GM19023 (cell line): ENCODE data around the gene MEF2A.

Experiments
- ATAC-seq: cut with Tn5 transposase; IDR thresholded peaks from one replicate; pipeline ENCODE4 v1.9.1; 2021; ENCODE audit warnings: mild to moderate bottlenecking, moderate library complexity; ENCODE audit not compliant: unreplicated experiment

MEF2A gene

GRCh38 chr15:99752556-99752955 is 186.8 kb downstream of the MEF2A start:
- no peak for ATAC-seq

DNA sequence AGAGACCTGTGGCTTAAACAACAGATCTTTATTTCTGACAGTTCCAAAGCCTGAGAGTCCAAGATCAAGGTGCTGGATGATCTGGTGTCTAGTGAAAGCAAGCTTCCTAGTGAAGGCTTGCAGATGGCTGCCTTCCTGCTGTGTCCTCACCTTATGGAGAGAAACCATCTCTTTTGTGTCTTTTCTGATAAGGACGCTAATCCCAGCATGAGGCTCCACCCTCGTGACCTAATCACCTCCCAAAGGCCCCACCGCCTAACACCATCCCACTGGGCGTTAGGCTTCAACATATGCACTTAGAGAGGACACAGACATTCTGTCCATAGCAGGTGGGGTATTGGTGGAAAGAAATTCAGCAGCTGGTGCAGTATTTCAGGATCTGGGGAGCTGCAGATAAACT is 187.3 kb downstream of the MEF2A start:
- ATAC-seq: no peak

GRCh38 chr15:99755692-99756409 is 190.1 kb downstream of the MEF2A start:
- peak; percentile 88 for ATAC-seq

DNA sequence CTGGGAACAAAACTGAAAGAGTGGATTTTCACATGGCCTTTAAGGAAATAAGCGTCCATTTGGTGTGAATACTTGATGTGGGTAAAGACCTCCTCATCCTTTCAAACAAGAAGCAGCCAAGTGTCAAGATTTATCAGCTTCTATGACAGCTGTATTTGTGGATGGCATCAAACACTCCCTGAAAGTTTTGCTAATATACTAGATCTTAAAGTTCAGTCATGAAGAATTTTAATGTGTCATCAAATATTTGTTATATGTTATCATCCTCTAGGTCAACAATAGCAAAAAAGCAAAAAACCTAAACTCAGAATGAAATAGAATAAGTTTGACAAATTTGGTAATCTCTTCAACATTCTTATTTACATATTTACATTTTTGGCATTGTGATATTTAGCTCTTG is 196.5 kb downstream of the MEF2A start:
- no peak for ATAC-seq

- ATAC-seq: no peak
Measured at GRCh38 chr15:99763827-99764226, 198.0 kb downstream of the MEF2A start.

DNA sequence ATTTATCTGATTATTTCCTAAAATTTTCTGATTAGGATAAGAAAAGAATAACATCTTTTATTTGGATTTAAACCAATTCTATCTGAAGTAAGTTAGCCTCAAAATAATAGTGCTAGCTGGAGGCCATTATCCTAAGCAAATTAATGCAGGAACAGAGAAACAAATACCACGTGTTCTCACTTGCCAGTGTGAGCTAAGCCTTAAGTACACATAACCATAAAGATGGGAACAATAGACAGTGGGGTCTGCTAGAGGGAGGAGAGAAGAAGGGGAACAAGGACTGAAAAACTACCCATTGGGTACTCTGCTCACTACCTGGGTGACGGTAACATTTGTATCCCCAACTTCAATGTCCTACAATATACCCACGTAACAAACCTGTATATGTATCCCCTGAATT is 198.7 kb downstream of the MEF2A start:
- ATAC-seq: no peak
